ENCODE data around the gene ZSCAN30.

ZSCAN30 gene

GRCh38 chr18:35290094-35290735 lies at the start of gene ZSCAN30:
Gene ZSCAN30 (minus strand): TSS chr18:35290229. CDS start chr18:35264352, 25,877 bp downstream.
- DNase-seq (ENCODE audit: low read depth in 2 of 2) = peak; percentile 90 to 94

DNA sequence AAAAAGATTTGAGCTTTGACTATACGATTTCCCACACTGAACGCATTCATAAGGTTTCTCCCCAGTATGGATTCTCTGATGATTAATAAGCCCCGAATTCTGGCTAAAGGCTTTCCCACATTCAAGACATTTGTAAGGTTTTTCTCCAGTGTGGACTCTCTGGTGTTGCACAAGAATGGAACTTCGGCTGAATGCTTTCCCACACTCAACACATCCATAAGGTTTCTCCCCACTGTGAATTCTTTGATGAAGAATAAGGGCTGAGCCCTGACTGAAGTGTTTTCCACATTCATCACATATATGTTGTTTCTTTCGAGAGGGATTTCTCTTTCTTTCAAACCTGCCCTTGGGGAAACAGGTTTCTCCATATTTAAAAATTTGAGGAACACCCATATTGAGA lies 47.3 kb upstream of the ZSCAN30 start:
- DNase-seq (ENCODE audit: low read depth in 2 of 2) = no peak

- no peak for DNase-seq (ENCODE audit: low read depth in 2 of 2)
Measured at GRCh38 chr18:35335866-35336265, 45.8 kb upstream of the ZSCAN30 start.

DNA sequence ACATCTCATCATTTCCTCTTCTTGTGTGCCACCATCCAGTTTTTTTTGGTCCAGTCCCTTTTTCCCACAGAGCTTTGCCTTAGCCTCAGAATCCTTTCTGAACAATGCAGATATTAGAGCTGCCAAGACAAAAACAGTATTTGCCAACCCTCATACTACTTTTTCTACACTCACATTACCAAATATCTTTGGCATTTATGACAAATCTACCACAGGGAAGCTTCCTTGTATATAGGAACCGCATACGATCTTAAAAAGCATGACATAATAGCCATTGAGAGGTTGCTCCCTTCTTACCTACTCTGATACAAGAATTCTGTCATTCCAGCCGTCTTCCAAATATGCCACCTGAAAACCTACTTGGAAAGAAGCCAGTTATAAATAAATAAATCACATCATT lies 44.8 kb upstream of the ZSCAN30 start:
- no peak for DNase-seq (ENCODE audit: low read depth in 2 of 2)

DNA sequence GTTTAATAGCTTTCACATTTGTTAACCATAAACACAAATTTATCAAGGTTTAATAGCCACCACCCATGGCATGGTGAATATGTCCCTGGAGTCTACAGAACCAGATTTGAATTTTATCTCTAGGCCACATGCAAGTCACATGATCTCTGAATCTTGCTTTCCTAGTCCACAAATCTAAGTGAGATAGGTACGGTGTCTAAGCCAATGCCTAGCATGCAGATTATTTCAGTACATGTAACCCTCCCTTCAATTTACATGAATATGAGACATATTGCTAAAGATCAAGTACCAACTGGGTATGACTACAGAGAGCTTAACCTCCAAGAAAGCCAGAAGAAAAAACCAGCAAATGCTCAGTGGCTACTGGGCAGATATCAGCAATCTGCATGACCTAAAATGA lies 44.2 kb upstream of the ZSCAN30 start:
- DNase-seq (ENCODE audit: low read depth in 2 of 2) = no peak

- no peak for DNase-seq (ENCODE audit: low read depth in 2 of 2)
Measured at GRCh38 chr18:35331367-35332087, 41.5 kb upstream of the ZSCAN30 start.

GRCh38 chr18:35328868-35329267 lies 38.8 kb upstream of the ZSCAN30 start:
- no peak for DNase-seq (ENCODE audit: low read depth in 2 of 2)

DNA sequence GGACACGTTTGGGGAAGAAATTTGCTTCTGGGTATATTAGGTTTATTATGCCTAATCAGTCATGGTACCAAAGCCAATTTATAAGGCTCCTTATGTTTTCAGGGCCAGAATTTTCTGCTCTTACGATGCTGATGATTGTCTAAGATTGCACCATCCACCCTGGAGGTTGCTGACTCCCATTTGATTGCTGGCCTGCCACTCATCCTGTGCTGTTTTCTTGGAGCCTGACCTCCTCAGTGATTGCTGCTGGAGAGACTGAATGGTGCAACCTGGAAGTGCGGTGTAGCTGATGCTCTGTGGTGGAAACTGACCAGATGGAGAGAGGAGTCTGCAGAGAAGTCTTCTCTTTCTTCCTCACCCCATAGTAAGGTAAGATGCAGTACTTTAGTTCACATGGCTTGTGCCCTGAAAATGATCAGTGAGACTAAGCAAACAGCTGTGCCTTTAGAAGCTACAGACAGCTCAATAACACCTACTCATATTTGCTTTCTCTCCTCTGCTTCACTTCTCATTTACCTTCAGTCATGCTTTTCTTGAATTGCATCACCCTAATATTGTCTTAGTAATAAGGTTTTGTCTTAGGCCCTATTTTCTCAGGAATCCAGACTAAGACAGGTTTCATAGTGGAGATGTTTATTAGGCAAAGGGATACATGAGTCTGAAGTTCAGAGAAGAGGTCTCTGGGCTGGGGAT lies 36.8 kb upstream of the ZSCAN30 start:
- DNase-seq (ENCODE audit: low read depth in 2 of 2) = no peak

DNA sequence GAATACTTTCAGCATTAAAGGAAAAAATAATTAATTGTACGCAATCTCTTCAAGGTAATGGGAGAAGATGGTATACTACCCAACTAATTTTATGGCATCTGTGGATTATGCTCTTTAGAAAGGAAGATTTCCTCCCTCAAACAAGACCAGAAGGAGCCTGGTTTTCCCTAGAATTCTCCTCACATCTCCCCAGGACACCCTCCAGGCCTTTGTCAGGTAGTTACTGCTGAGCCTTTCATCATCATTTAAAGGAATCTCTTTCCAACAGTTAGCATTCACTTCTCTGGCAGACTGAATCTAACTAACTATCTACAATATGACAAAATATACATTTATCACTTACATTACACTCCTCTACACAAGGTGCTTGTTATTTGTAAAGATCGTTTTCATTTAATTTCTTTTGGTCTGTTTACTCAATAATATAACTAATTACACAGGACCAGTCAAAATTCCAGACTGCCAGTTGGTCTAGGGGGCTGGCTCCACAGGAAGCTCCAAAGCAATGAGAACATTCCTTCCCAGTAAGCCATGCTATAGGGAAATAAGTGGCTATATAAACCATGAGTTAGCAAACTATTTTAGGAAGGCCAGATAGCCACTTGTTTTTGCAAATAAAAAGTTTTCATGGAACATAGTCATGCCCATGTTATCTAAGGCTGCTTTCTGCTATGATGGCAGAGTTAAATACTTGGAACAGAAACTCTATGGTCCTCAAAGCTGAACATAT lies 35.1 kb upstream of the ZSCAN30 start:
- no peak for DNase-seq (ENCODE audit: low read depth in 2 of 2)

GRCh38 chr18:35322486-35323458 lies 32.7 kb upstream of the ZSCAN30 start:
- no peak for DNase-seq (ENCODE audit: low read depth in 2 of 2)

DNA sequence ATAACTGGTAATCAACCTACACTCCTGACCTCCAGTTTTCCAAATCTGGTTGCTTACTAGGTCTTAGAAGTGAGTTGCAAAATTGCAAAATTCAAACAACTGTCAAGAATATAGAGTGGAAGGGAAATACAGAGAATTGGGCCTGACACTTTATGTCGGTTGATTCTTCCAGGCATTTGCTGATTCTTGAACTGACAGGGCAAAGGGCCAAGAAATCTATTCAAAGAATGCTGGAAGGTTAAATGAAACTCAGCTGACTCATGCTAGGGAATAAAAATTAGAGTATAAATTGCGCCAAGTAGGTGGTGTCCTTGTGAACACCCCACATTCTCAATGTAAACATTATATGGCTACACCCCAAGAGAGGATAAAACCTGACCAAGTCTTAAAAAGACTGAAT lies 21.5 kb upstream of the ZSCAN30 start:
- no peak for DNase-seq (ENCODE audit: low read depth in 2 of 2)

- no peak for DNase-seq (ENCODE audit: low read depth in 2 of 2)
Measured at GRCh38 chr18:35306588-35307250, 16.7 kb upstream of the ZSCAN30 start.

- no peak for DNase-seq (ENCODE audit: low read depth in 2 of 2)
Measured at GRCh38 chr18:35303610-35304009, 13.6 kb upstream of the ZSCAN30 start.

DNA sequence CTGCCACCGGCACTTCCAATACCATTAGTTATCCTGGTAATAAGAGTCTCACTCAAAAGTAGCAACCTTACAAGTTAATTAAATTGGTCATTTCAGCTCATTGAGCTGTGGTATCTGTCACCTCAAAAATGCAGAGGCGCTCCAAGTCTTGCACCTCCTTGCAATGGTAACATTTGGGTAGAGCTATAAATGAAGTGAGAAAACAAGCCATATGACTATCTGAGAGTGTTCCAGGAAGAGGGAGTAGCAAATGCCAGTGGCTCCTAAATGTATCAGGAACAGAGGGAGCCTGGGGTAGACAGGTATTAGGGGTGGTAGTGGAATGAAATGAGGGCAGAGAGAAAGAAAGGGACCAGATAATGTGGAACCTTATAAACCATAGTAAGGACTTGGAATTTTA lies 6.0 kb upstream of the ZSCAN30 start:
- DNase-seq (ENCODE audit: low read depth in 2 of 2) = no peak

- DNase-seq (ENCODE audit: low read depth in 2 of 2) = no peak
Measured at GRCh38 chr18:35291166-35291565, 1.1 kb upstream of the ZSCAN30 start.

- no peak for DNase-seq (ENCODE audit: low read depth in 2 of 2)
Measured at GRCh38 chr18:35289727-35290093, 319 bp downstream of the ZSCAN30 start.

GRCh38 chr18:35289293-35289692 lies 736 bp downstream of the ZSCAN30 start:
- DNase-seq (ENCODE audit: low read depth in 2 of 2) = no peak

- no peak for DNase-seq (ENCODE audit: low read depth in 2 of 2)
Measured at GRCh38 chr18:35284841-35285240, 5.2 kb downstream of the ZSCAN30 start.

DNA sequence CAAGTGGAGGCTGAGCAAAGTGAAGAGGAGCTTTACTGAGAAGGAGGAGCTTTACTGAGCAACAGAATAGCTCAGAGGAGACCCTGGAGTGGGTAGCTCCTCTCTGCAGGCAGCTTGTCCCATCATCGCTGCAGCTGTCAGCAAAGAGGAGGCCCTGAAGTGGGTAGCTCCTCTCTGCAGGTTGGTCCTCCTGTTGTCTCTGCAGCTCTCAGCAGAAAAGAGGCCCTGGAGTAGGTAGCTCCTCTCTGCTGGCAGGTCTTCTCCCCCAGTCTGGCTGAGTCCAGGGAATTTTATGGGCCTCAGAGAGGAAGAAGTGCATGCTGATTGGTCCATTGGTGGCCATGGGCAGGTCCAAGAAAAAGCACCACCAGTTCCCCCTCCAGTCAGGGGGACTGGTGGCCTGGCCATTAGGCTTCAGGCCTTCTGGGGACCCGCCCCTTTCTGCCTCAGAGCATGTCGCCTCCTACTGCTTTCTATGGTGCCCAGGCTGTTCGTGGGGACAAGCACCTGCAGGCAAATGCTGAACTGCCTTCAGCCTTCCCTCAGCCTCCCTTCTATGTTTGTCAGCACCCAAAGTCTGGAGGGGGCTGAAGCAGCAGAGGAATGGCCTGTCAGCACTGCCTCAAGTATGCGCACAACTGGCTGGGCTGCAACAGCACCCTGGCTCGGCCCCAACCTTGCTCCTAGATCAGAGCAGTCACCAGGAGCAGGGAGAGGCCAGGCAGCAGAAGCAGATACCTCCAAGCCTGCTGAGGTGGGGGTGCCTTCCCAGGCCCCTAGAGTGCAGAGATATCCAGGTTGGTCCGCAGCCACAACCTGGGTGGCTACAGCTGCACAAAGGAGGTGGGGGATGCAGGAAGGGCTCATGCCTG lies 5.9 kb downstream of the ZSCAN30 start:
- no peak for DNase-seq (ENCODE audit: low read depth in 2 of 2)

- DNase-seq (ENCODE audit: low read depth in 2 of 2) = no peak
Measured at GRCh38 chr18:35282353-35282752, 7.7 kb downstream of the ZSCAN30 start.
